ENCODE results near the gene STX4. TPM values are rescaled to one million over a fixed set of nuclear protein-coding genes. Genes with fewer than 3 reads are reported as not detected.

The STX4 gene
- polyA plus RNA-seq, 1 experiment: 43.7 TPM

DNA sequence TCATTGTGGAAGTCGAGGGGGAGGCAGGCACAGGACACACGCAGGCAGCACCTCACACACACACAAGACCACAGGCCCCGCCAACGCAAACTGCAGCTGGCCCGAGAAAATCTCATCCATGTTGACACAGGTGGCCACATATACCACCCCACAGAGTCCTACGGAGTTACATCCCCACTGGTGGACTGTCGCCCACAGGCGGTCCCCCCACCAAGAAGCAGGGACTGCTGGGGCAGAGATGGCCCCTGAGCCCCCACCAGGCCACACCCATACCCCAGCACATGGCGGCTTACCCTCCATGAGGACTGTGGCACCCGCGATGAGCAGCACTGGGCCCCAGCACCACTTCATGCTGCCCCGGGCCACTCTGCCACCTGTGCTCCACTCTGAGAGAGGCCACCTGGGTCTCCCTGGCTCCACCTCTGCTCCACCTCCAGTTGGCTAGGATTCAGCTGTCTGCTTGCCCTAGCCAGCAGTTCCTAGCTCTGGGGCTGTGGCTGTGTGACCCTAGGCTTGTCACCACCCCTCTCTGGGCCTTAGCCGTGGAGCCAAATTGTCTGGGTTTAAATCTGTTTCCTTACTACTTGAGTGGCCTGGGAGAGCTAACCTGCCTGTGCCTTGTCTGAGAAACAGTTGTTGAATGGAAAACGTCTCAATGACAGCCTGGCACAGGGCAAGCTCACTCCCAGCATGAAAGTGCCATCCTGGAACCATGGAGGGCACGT lies 55.3 kb downstream of the STX4 start, which contains the start of gene PRSS53:
Gene PRSS53 (minus strand): TSS at position 485 of the 725 bp plus-strand sequence. CDS start 134 bp downstream, at position 351.
- ChIA-PET CTCF (no interaction called here), POLR2A (no interaction called here)
- H3K27ac ChIP-seq (ENCODE audit: low read depth, low read length): no peak within 1 kb of the TSS
- TF ChIP-seq, protein P1, sequence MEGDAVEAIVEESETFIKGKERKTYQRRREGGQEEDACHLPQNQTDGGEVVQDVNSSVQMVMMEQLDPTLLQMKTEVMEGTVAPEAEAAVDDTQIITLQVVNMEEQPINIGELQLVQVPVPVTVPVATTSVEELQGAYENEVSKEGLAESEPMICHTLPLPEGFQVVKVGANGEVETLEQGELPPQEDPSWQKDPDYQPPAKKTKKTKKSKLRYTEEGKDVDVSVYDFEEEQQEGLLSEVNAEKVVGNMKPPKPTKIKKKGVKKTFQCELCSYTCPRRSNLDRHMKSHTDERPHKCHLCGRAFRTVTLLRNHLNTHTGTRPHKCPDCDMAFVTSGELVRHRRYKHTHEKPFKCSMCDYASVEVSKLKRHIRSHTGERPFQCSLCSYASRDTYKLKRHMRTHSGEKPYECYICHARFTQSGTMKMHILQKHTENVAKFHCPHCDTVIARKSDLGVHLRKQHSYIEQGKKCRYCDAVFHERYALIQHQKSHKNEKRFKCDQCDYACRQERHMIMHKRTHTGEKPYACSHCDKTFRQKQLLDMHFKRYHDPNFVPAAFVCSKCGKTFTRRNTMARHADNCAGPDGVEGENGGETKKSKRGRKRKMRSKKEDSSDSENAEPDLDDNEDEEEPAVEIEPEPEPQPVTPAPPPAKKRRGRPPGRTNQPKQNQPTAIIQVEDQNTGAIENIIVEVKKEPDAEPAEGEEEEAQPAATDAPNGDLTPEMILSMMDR (IDR thresholded peaks at IDR 0.05; ENCODE audit: low read depth, low read length): no peak
- no peak for DNase-seq (ENCODE audit: low read depth, low spot score)
- H3K4me3 ChIP-seq (ENCODE audit: low read depth, low read length): no peak within 1 kb of the TSS
- H3K27me3 ChIP-seq (ENCODE audit: control insufficient read depth, insufficient read depth, low read length): no peaks in the 10 kb centered on the region
- H3K9me3 ChIP-seq (ENCODE audit: control insufficient read depth, insufficient read depth, low read length): no peaks in the 10 kb centered on the region; the same call in 1 of the 2 replicates

DNA sequence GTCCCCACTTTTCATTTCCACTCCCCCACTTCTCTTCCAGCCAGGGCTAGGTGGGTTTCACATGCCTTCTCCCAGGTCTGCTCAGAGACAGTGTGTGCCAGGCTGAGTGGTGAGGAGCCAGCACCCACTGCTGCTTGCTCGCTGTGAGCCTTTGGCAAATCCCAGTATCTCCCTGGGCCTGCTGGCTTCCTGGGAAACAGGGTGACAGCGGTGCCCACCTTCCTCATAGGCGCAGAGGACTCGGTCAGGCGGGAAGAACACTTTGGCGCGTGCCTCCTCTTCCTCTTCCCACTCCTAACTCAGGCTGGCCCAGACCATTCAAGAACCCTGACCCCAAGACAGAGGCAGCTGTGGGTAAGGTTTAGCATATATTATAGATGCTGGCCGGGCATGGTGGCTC lies 55.8 kb downstream of the STX4 start:
- POLR2A ChIA-PET: no interaction called here
- TF ChIP-seq, protein P1 (IDR thresholded peaks at IDR 0.05; ENCODE audit: low read depth, low read length): no peak
- H3K4me3 ChIP-seq (ENCODE audit: low read depth, low read length): no peak overlapping the region
- no peak overlapping the region for H3K27ac ChIP-seq (ENCODE audit: low read depth, low read length)
- no peak for DNase-seq (ENCODE audit: low read depth, low spot score)
- H3K27me3 ChIP-seq (ENCODE audit: control insufficient read depth, insufficient read depth, low read length): no peaks in the 10 kb centered on the region
- CTCF ChIA-PET: no interaction called here
- no peaks in the 10 kb centered on the region; the same call in 1 of the 2 replicates for H3K9me3 ChIP-seq (ENCODE audit: control insufficient read depth, insufficient read depth, low read length)

Other genes with a start within 250 kb of the STX4 start
- gene ZNF629, start 246.4 kb upstream of the STX4 start, polyA plus RNA-seq (2011; rRNA removed): 5.1 and 8.0 TPM in 2 replicates
- 27.7 and 27.8 TPM in 2 replicates for gene BCL7C, start 139.5 kb upstream of the STX4 start, polyA plus RNA-seq (2011; rRNA removed)
- 10.1 and 12.5 TPM in 2 replicates for gene CTF1, start 136.9 kb upstream of the STX4 start, polyA plus RNA-seq (2011; rRNA removed)
- gene FBXL19, start 110.0 kb upstream of the STX4 start, polyA plus RNA-seq (2011; rRNA removed): 7.1 and 10.6 TPM in 2 replicates
- gene ORAI3, start 84.5 kb upstream of the STX4 start, polyA plus RNA-seq (2011; rRNA removed): 23.7 and 29.5 TPM in 2 replicates
- 1.1 and 1.4 TPM in 2 replicates for gene SETD1A, start 75.8 kb upstream of the STX4 start, polyA plus RNA-seq (2011; rRNA removed)
- gene HSD3B7, start 48.4 kb upstream of the STX4 start, polyA plus RNA-seq (2011; rRNA removed): 6.1 and 9.5 TPM in 2 replicates
- 4.2 and 4.8 TPM in 2 replicates for gene STX1B, start 22.9 kb upstream of the STX4 start, polyA plus RNA-seq (2011; rRNA removed)
- 5.9 and 8.6 TPM in 2 replicates for gene ZNF668, start 40.7 kb downstream of the STX4 start, polyA plus RNA-seq (2011; rRNA removed)
- gene ZNF646, start 40.9 kb downstream of the STX4 start, polyA plus RNA-seq (2011; rRNA removed): 2.4 and 4.5 TPM in 2 replicates
- gene PRSS53, start 55.4 kb downstream of the STX4 start, polyA plus RNA-seq (2011; rRNA removed): 0.67 and 0.79 TPM in 2 replicates
- gene VKORC1, start 61.2 kb downstream of the STX4 start, polyA plus RNA-seq (2011; rRNA removed): 210 and 272 TPM in 2 replicates
- gene BCKDK, start 74.8 kb downstream of the STX4 start, polyA plus RNA-seq (2011; rRNA removed): 31.6 and 42.3 TPM in 2 replicates
- gene KAT8, start 84.1 kb downstream of the STX4 start, polyA plus RNA-seq (2011; rRNA removed): 23.0 and 24.7 TPM in 2 replicates
- gene PRSS8, start 102.2 kb downstream of the STX4 start, polyA plus RNA-seq (2011; rRNA removed): not detected in 2 replicates
- gene PRSS36, start 116.5 kb downstream of the STX4 start, polyA plus RNA-seq (2011; rRNA removed): 0.24 and 0.42 TPM in 2 replicates
- 156 and 166 TPM in 2 replicates for gene FUS, start 146.6 kb downstream of the STX4 start, polyA plus RNA-seq (2011; rRNA removed)
- 21.8 and 31.0 TPM in 2 replicates for gene PYCARD, start 169.2 kb downstream of the STX4 start, polyA plus RNA-seq (2011; rRNA removed)
- gene TRIM72, start 180.6 kb downstream of the STX4 start, polyA plus RNA-seq (2011; rRNA removed): not detected in 2 replicates
- gene PYDC1, start 183.6 kb downstream of the STX4 start, polyA plus RNA-seq (2011; rRNA removed): not detected in 2 replicates
- not detected in 2 replicates for gene ITGAM, start 226.4 kb downstream of the STX4 start, polyA plus RNA-seq (2011; rRNA removed)

Measured in AG04450 (cell line).